Umbilical cord (tissue), 2 donors: ENCODE data around the gene VASH2. TPM values are rescaled to one million over a fixed set of nuclear protein-coding genes. Genes with fewer than 3 reads are reported as not detected.
"Not testable (repeated sequence)": the region's sequence is repeated elsewhere in the genome, so short reads cannot be mapped to it uniquely, and the experiment has no call there.

Source experiments
- DNase-seq: peaks from one replicate; pipeline ENCODE4 v3.0.0-alpha.2; 2015; ENCODE audit warnings: low spot score
- total RNA-seq: library from RNA; depleted of rRNA; stranded (reverse); fragments of >200 nt; gene quantifications from one replicate; pipeline ENCODE4 v1.2.3, GENCODE V29; 2014; ENCODE audit warnings: low replicate concordance; ENCODE audit not compliant: insufficient read depth

VASH2 gene
- total RNA-seq = 4.1 TPM

GRCh38 chr1:212950243-212951125, at the start of gene VASH2:
TSS of gene VASH2 (plus strand) at chr1:212950541. CDS start at chr1:212951543, 1,002 bp downstream.
- DNase-seq = peak; percentile 93

GRCh38 chr1:212901290-212901689, 49.1 kb upstream of the VASH2 start:
- no peak for DNase-seq

GRCh38 chr1:212902054-212902453, 48.3 kb upstream of the VASH2 start:
- DNase-seq = no peak

GRCh38 chr1:212903664-212904063, 46.7 kb upstream of the VASH2 start:
- DNase-seq = no peak

- DNase-seq = not testable (repeated sequence)
Observed at GRCh38 chr1:212908071-212908470, 42.3 kb upstream of the VASH2 start.

GRCh38 chr1:212908971-212909370, 41.4 kb upstream of the VASH2 start:
- DNase-seq = no peak

- no peak for DNase-seq
Observed at GRCh38 chr1:212909652-212910063, 40.7 kb upstream of the VASH2 start.

- DNase-seq = not testable (repeated sequence)
Observed at GRCh38 chr1:212910213-212910612, 40.1 kb upstream of the VASH2 start.

GRCh38 chr1:212913638-212914037, 36.7 kb upstream of the VASH2 start:
- not testable (repeated sequence) for DNase-seq

GRCh38 chr1:212914110-212914509, 36.2 kb upstream of the VASH2 start:
- not testable (repeated sequence) for DNase-seq

GRCh38 chr1:212914789-212915188, 35.6 kb upstream of the VASH2 start:
- DNase-seq = no peak

GRCh38 chr1:212915245-212916091, 34.9 kb upstream of the VASH2 start:
- peak; percentile 62 for DNase-seq

- DNase-seq = no peak
Observed at GRCh38 chr1:212916481-212917133, 33.7 kb upstream of the VASH2 start.

- no peak for DNase-seq
Observed at GRCh38 chr1:212917134-212917485, 33.2 kb upstream of the VASH2 start.

GRCh38 chr1:212917858-212918257, 32.5 kb upstream of the VASH2 start:
- no peak for DNase-seq

GRCh38 chr1:212918824-212919223, 31.5 kb upstream of the VASH2 start:
- DNase-seq = no peak

- no peak for DNase-seq
Observed at GRCh38 chr1:212920246-212920645, 30.1 kb upstream of the VASH2 start.

GRCh38 chr1:212920896-212921295, 29.4 kb upstream of the VASH2 start:
- no peak for DNase-seq

GRCh38 chr1:212922016-212922415, 28.3 kb upstream of the VASH2 start:
- no peak for DNase-seq

- no peak for DNase-seq
Observed at GRCh38 chr1:212926372-212926771, 24.0 kb upstream of the VASH2 start.

GRCh38 chr1:212928323-212929291, 21.7 kb upstream of the VASH2 start:
- DNase-seq = no peak
